Measurements from ENCODE around the gene RTTN.
A peak's percentile ranks its signal among the peaks of the same experiment; 100 is the strongest.
"Not testable (repeated sequence)": the region's sequence is repeated elsewhere in the genome, so short reads cannot be mapped to it uniquely, and the experiment has no call there.

The RTTN gene, protein sequence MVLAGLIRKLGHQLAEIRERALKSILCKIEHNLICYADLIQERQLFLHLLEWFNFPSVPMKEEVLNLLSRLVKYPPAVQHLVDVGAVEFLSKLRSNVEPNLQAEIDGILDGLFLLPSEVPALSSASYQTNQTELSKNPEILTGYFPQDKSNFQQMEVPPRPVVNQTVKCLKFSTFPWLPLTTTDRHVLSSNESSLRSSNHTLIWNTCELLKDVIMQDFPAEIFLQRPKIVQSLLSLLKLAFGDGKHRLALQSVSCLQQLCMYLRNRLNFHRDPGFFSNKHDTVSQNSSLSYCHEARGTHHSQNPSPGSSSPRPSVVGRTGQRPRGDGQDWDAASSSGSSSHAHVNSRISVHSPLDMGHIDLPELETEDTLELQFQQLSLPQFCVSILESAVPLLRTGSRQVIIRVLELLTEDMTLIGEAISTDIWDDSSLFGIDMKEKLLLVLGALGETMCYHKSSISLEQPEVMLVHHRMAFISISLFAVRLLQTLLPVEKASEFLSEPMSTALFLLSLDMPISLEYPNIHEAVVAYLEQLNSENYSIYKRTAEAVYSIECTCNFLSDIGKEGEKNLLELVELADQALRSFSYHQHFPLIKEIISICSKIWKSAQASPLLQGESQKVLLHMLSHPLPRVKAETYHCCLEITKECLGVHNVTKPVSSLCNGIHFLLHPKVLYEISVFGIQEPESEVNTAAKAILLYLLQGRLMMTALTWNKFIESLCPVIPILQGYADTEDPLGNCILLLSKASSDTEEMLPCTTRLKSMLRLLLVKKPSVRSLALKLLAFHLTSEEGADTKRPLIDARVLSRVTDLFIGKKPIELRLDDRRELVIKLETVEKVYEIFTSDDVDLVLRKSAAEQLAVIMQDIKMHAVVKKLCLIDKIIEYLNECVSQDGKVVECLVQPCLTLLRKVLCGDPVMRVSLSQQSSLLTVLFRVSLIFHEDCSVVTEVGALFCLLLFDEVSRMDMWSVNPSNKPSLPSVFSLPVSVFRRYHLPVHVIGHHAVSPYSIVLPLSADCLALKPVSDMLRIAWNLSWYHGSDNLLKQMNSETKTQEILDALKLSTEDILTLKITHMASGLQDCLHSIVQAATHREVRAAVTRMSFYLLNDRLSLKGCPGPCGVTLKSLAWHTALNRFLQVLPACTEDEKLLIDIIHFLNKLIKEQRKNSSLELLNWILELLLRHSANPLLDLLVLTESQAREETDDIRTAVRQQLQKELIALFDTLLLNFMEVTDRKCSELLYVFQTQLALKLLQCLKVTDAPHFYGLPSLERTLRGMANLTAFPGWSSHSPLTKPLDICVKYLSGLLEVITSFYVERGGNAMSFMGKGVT (N-terminal part only)

DNA sequence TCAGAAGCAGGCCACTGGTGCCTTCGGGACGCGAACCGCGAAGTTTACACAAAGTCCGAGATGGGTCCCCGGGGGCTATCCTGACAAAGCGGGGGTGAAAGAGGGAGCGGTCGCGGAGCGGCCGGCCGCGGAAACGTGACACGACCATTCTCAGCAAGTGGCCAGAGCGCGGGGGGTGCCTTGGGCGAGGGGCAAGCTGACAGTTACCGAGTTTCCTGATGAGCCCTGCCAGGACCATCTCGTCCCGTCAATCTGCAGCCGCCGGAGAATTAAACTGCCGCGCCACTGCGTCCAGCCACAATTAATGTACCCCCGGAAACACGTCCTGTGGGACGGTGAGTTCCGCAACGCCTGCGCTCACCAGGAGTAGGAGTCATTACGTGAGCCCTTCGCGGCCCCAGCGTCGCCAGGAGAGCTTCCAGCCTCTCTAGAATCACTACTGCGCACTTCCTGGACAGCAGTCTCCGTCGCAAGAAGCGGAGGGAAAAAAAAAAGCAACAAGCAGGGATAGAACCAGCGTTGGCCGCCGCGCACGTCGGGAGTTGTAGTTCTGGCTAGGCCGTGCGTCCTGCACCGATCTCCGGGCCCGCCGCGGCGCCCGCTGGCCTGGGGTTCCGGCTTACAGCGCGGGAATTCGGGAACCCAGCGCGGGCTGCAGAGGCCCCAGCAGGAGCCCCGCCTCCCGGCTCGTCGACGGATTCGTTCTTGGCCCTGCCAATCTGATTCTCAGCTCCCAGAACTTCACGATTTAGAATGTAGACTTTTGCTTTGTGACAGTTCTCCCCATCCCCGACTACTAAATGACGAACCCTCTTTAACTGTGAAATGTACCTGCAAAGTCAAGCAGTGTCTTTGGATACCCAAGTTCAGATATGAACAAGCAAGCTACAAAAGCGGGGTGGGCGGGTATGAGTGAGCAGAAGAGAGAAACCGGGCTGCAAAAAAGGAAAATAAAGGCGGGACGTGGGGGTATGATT lies at the start of gene RTTN:
RTTN (minus strand) TSS at position 267 of the 977 bp plus-strand sequence; CDS start at position 238, 29 bp downstream.
- in situ Hi-C loops (cut with MboI; ENCODE audit: low pct_unique_long_range_greater_than_20kb, low sequenced_read_pairs), result loop anchor here (25.0 kb wide), 1 partner anchor 232 kb away; no protein-coding TSS in a partner anchor

DNA sequence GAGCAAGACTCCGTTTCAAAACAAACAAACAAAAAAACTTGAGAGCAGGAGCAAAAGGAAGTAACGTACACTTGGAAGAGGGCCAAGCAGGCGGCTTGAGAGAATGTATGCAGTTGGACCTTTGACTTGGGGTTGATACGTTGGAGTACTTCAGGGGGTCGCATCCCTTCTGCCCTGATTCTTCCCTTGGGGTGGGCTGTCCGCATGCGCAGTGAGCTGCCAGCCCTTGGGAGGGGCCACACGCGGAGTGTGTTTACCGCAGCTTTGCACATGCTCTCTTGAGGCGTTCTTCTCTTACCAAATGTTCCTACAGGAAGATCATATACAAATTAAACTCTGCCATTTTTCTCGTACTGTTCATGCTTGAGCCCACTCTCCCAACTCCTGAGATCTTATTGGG lies 45.3 kb upstream of the RTTN start:
- no peak for DNase-seq
- in situ Hi-C loops (cut with MboI; ENCODE audit: low pct_unique_long_range_greater_than_20kb, low sequenced_read_pairs), result no loop called here

More for the DNA sequence above, at the start of gene RTTN:
- peak; percentile 97 for DNase-seq

DNA sequence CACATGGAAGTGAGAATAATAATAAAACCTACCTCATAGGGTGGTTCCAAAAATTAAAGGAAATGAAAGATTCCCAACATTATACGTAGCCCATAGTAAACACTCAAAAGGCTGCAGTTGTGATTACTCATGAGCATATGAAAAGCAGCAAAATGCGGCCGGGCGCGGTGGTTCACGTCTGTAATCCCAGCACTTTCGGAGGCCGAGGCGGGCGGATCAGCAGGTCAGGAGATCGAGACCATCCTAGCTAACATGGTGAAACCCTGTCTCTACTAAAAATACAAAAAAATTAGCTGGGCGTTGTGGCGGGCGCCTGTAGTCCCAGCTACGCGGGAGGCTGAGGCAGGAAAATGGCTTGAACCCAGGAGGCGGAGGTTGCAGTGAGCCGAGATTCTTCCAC lies 44.4 kb upstream of the RTTN start:
- in situ Hi-C loops (cut with MboI; ENCODE audit: low pct_unique_long_range_greater_than_20kb, low sequenced_read_pairs); DNase-seq: not testable (repeated sequence)

DNA sequence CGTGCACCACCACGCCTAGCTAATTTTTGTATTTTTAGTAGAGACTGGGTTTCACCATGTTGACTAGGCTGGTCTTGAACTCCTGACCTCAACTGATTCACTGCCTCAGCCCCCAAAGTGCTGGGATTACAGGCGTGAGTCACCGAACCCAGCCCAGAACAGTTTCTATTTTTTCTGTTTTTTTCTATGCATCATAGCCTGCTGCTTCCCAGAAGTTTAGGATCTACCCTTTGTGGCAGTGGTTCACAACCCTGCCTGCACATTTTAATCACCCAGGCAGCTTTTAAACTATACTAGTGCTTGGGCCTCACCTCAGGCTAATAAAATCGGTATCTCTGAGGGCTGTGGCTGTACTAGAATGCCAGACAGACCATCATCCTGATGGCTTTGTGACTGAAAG lies 43.6 kb upstream of the RTTN start:
- DNase-seq, result no peak
- in situ Hi-C loops (cut with MboI; ENCODE audit: low pct_unique_long_range_greater_than_20kb, low sequenced_read_pairs), result no loop called here

DNA sequence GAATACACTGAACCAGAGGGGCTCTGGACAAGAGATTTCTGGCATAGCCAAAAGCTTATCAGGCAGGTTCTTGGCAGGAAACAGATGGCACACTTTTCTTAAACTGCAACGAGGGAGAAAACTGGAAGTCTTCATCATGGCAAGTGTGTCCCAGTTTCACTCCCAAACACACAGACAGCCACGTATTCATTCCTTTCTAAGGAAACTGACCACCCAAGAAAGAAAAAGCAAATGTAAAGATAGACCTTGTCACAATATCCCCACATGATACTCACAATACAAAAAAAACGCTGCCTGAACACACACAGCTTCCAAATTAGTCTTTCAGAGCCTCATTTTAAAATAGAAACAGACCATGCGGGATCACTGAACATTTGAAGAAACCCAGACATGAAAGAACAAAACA lies 40.6 kb upstream of the RTTN start:
- DNase-seq, result peak; percentile 21

DNA sequence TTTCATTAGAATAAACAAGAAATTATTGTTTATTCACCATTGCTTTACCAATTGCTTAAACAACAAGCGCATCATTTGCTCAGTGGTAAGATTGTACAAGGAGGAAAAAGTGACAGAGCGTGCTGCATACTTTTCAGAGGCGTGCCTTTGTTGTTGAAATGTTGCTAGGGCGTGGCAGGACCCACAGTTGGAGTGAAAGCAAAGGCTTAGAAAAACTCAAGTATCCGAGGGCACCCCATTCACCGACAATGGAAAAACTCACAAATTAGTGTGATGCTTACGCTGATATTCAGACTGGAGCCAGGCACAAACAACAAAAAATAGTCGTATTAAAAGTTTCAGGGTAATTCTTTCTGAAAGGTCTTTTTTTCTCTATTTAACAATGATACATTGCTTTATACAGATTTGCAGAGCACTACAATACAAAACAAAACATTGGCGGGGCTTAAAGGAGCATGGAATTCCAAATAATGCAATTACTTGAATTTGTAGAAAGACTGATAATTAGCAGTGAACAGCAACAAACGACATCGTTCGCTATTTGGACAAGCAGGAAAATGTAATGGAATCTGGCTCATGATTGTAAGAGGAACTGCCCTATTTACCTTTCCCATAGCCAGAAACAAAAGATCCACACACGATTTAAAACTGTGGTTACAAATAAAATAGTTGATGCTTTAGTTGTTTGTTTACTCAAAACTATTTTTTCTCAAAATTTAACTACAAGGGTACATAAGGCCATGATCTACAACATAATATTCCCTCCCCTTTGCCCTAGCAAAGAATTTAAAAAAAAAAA lies 37.8 kb upstream of the RTTN start:
- DNase-seq, result no peak
- in situ Hi-C loops (cut with MboI; ENCODE audit: low pct_unique_long_range_greater_than_20kb, low sequenced_read_pairs), result no loop called here

More for the DNA sequence above, 40.6 kb upstream of the RTTN start:
- in situ Hi-C loops (cut with MboI; ENCODE audit: low pct_unique_long_range_greater_than_20kb, low sequenced_read_pairs), result no loop called here

DNA sequence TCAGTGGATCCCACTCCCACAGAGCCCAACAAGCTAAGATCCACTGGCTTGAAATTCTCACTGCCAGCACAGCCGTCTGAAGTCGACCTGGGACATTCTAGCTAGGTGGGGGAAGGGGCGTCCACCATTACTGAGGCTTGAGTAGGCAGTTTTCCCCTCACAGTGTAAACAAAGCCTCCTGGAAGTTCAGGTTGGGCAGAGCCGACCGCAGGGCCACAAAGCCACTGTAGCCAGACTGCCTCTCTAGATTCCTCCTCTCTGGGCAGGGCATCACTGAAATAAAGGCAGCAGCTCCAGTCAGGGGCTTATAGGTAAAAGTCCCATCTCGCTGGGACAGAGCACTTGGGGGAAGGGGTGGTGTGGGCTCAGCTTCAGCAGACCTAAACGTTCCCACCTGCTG lies 31.4 kb upstream of the RTTN start:
- DNase-seq, result not testable (repeated sequence)

DNA sequence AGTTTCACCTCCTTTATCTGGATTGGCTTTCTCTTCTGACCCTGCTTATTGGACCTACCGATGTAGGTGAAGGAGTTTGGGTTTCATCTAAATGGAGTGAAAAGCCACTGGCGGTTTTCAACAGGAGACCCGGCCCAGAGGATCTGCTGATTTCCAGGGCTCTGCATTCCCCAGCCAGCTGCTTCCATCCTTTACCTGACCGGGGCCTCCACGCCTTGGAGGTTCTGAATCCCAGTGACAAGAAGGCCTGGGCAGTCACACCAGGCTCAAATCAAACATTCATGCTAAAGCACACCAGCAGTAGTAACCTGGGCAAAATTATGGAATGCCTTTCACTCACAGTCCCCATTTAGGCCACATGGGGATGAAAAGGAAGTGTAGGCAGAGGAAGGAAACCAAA lies 30.0 kb upstream of the RTTN start:
- in situ Hi-C loops (cut with MboI; ENCODE audit: low pct_unique_long_range_greater_than_20kb, low sequenced_read_pairs), result no loop called here
- no peak for DNase-seq

More for the DNA sequence above, 31.4 kb upstream of the RTTN start:
- in situ Hi-C loops (cut with MboI; ENCODE audit: low pct_unique_long_range_greater_than_20kb, low sequenced_read_pairs), result not testable (repeated sequence)

DNA sequence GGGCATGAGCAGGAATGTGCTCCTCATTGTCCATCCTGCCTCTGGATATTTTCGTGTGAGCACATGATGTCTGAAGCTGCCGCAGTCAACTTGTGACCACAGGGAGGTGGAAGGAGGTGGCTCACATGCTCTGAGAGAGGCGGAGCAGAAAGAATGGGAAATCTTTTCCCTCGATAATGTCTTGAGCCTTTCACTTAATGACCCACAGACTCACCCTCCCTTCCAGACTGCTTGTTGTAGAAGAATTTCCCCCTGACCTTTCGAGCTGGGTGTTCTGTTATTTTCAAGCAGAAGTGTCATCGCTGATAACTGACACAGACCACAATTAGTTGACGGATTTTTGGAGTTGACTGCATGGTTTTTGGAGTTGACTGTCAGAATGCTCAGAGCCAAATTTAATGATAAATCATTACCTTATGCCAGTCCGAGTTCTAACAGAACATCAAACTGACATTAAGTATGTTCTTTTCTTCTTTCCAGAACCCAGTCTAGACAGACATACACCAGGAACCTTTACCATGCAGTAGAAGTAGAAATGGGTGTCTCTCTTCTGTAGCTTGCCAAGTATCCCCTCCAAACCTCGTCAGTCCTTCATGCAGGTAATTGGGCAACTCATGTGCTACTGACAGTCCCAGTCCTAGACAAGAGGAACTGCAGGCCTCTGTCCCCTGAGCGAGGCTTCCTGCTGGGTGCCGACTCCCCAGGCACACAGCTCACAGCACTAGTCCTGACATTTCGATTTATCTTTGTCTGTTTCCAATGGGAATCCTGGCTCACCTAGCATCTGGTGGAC lies 29.4 kb upstream of the RTTN start:
- in situ Hi-C loops (cut with MboI; ENCODE audit: low pct_unique_long_range_greater_than_20kb, low sequenced_read_pairs), result no loop called here

DNA sequence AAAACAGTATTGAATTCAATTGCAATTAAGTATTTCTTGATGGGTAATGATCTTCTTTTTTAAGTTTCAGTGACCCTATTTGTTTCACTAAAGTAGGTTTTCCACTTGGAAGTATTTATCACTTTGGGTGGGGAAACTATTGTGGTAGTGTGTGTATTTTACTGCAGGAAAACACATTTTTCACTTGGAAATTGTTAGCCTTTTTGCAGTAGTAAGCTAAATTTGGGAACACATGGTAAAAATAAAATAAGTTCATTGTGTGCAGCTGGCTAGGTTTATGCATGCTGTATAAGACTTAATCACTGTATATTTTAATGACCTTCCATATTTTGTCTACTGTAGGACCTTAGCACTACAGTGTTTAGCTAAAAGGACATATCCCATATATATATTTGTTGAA lies 28.5 kb upstream of the RTTN start:
- in situ Hi-C loops (cut with MboI; ENCODE audit: low pct_unique_long_range_greater_than_20kb, low sequenced_read_pairs), result no loop called here
- no peak for DNase-seq

More for the DNA sequence above, 29.4 kb upstream of the RTTN start:
- DNase-seq, result no peak

DNA sequence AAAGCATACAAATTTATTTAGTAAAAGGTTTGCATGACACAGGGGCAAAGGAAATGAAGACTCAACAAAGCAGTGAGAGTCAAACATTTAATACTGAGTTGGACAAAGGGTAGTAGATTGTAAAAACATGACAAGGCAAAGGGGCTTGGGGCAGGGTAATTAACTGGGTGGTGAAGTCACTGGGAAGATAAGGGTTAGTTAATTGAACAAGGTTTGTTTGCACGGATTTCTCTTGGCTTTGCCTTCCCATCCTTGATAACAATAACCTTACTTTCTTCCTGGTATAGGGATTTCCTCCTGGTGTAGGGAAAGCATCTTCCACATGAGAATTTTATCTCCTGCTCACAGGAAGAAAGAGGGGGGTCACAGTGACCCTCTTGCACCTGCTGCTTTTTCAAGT lies 26.8 kb upstream of the RTTN start:
- in situ Hi-C loops (cut with MboI; ENCODE audit: low pct_unique_long_range_greater_than_20kb, low sequenced_read_pairs), result no loop called here
- no peak for DNase-seq

DNA sequence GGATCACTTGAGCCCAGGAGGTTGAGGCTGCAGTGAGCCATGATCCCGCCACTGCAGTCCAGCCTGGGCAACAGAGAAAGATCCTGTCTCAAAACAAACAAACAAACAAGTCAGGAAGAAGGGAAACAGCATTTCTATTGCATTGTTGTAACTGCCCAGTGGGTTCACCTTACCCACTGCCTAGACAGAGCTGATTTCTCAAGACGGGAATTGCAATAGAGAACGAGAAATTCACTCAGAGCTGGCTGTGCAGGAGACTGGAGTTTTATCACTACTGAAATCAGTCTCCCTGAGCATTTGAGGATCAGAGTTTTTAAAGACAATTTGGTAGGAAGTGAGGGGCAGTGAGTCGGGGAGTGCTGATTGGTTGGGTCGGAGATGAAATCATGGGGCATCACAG lies 24.2 kb upstream of the RTTN start:
- in situ Hi-C loops (cut with MboI; ENCODE audit: low pct_unique_long_range_greater_than_20kb, low sequenced_read_pairs), result no loop called here
- no peak for DNase-seq

DNA sequence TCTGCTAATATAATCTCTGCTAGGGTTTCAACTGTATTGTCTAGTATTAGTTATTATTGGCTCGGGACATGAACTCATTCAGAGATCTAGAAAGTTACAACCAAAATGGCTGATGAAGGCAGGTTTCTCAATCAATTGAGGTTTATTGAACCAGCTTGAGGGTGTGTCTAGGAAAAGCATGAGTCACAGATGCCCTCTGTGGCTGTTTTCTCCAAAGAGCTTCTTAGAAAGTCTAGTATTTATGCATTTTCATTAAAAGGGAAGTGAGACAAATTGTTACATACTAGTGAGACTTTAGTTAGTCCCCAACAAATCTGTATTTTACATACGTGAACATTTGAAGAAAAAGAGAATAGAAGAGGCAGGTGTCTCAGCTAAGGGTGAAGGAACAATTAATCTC lies 23.0 kb upstream of the RTTN start:
- no peak for DNase-seq
- in situ Hi-C loops (cut with MboI; ENCODE audit: low pct_unique_long_range_greater_than_20kb, low sequenced_read_pairs), result no loop called here

DNA sequence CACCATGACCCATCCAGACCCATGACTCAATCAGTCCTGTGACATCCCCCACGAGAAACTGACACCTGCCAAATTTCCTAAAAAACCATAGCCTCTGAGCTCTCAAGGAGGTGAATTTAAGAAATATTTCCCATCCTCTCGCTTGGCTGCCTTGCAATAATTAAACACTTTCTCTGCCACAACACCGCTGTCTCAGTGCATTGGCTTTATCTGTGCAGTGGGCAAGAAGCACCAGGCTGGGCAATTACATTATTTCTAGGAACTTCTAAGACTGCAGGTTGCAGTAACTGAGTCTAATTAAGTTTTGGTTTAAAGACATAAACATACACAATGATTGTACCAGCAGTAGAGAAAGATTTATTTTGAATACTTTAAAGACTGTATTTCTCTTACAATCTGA lies 22.0 kb upstream of the RTTN start:
- no peak for DNase-seq
- in situ Hi-C loops (cut with MboI; ENCODE audit: low pct_unique_long_range_greater_than_20kb, low sequenced_read_pairs), result no loop called here

DNA sequence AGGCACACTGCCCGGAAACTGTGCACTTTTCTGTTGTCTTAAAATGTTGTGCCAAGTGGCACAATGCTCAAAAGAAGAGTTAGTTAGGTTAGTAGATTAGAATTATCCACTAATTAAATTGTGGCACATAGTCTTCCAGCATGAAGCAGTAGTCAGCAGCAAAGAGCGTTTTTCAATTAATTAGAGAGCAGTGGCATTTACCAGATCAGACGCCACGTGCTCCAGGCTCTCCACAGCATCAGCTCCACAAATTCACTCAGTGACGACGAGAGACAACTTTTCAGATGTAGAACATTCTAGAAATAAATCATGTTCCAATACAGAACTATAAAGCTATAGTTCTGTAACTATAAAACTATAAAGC lies 16.4 kb upstream of the RTTN start:
- DNase-seq, result no peak
- in situ Hi-C loops (cut with MboI; ENCODE audit: low pct_unique_long_range_greater_than_20kb, low sequenced_read_pairs), result loop anchor here (25.0 kb wide), 1 partner anchor 215 kb away; no protein-coding TSS in a partner anchor

DNA sequence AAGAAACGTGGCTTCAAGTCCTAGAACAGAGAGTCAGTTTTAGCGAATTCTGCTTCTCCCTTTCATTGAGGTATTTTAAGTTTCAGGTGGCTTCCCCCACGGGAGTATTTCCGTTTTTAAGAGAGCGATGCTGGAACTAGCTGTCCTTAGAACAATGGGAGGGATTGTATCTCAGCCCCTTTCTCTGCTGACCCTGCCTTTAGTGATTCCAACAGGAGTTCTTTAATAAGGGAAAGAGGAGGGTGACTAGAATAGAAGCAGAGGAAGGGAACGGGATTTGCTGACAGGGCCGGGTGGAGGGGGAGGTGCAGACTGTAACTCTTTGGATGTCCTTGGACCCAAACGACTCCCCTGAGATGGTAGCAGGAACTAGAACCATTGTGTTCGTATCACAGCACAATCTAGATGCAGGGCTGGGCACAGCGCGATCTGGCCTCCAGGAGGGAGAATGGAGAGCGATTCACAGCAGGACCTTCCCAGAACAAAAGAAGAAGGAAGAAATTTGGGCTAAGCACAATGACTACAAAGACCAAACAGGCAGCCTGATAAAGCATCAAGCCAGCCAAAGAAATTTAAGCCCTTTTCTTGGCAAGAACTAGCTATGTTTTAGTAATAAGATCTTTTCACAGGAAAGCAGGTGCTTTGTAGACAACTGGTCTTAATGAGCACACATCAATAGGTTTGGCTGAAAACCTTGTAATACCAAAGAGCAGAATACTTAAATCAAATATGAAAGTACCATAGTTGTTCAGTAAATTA lies 15.8 kb upstream of the RTTN start:
- DNase-seq, result no peak
- in situ Hi-C loops (cut with MboI; ENCODE audit: low pct_unique_long_range_greater_than_20kb, low sequenced_read_pairs), result loop anchor here (25.0 kb wide), 1 partner anchor 216 kb away; no protein-coding TSS in a partner anchor
